Fibroblast of pulmonary artery (primary cell): ENCODE data around the gene SERPINI1.

Experiments used
- DNase-seq: peaks from one replicate; pipeline ENCODE4 v3.0.0-alpha.2; 2010; ENCODE audit warnings: low read depth
- H3K4me3 ChIP-seq: replicated peaks from 2 replicates; pipeline ENCODE4 v1.5.1; 2011; ENCODE audit warnings: low read depth, mild to moderate bottlenecking, control low read depth, low read length, moderate library complexity
- CTCF ChIP-seq: IDR thresholded peaks from 2 replicates; pipeline ENCODE4 v1.5.1; 2011; ENCODE audit warnings: mild to moderate bottlenecking, control low read depth, low read length, inconsistent platforms; ENCODE audit errors: missing control alignments

SERPINI1 gene

GRCh38 chr3:167776066-167776685 is 40.7 kb downstream of the SERPINI1 start:
- H3K4me3 ChIP-seq = no peak overlapping the region
- DNase-seq = no peak
- TF ChIP-seq CTCF = no peak

DNA sequence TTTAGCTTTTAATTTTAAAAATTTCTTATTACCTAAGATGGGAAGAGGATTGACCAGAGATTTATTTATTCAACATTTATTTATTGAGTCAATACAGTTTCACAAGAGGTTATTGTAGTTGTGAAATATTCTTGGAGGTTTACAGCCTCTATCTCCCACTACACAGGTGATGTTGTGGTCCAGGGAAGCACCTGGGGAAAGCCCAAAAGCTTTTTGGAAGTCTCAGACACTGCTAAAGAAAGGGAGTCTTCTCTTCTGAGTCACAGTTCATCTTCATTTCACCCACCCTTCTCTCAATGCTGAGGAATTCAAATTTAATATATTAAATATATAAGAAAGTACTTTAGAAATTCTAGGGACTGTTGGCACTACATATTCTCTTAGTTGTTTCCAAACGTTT is 41.8 kb downstream of the SERPINI1 start:
- H3K4me3 ChIP-seq = no peak overlapping the region
- DNase-seq = no peak
- no peak for TF ChIP-seq CTCF

DNA sequence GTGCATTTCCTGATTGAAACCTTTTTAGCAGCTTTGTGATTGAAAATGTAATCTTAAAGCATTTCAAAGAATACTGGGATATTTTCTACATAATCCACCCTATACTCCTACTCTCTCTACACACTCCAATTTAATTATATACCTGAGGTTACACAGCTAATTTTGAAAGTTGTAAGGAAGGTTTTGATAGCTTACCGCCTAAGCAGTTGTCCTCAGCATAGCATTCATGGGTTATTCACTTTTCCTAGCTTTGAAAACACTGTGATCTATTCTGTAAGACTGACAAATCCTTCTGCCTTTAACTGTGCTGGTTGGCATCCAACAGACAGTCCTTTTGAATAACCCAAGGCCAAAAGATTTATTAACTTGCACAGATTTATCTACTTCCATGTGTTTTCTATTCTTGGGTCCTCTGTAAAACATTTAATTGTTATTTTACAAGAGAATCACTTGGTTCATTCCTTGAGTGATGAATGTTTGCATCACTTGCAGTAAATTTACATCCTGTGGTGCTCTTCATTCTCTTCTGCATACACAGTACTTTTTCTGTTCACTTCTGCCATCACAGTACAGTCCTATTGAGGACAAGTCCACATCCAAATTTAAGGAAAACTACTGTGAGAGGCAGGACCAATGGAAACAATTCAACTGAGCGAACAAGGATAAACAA is 44.8 kb downstream of the SERPINI1 start:
- no peak overlapping the region for H3K4me3 ChIP-seq
- no peak for TF ChIP-seq CTCF
- no peak for DNase-seq

- no peak for TF ChIP-seq CTCF
- DNase-seq = no peak
- no peak overlapping the region for H3K4me3 ChIP-seq
Measured at GRCh38 chr3:167783781-167784180, 48.3 kb downstream of the SERPINI1 start.

DNA sequence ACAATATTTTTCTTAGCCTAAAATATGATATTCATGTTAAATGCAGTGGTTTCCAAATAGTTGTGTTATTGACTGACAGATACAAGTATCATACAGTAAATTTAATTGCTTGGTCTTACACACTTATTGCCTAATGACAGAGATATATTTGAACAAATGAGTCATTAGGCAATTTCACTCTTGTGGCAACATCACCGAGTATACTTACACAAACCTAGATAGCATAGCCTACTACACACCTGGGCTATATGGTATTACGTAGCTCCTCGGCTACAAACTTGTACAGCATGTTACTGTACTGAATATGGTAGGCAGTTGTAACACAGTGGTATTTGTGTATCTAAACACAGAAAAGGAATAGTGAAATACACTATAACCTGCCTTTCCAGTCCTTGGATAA is 50.3 kb downstream of the SERPINI1 start:
- no peak for TF ChIP-seq CTCF
- H3K4me3 ChIP-seq = no peak overlapping the region
- DNase-seq = no peak

DNA sequence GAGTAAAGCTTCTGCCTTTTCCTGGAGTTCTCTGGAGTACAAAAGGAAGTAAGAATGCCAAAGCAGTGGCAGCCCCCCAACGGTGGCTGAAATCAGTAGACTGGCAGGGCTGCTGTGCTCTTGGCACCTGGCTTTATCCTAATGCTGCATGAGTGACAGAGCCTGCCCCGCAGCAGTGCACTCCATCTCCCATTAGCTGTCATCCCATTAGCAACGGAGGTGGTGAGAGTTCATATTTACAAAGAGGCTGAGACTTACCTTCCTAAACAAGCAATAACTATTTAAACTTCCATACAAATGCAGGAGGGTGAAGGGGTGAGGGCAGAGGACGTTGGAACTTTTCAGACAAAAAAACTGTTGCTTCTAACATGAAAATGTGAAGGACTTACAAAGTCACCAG is 51.9 kb downstream of the SERPINI1 start:
- DNase-seq = no peak
- no peak overlapping the region for H3K4me3 ChIP-seq
- no peak for TF ChIP-seq CTCF

DNA sequence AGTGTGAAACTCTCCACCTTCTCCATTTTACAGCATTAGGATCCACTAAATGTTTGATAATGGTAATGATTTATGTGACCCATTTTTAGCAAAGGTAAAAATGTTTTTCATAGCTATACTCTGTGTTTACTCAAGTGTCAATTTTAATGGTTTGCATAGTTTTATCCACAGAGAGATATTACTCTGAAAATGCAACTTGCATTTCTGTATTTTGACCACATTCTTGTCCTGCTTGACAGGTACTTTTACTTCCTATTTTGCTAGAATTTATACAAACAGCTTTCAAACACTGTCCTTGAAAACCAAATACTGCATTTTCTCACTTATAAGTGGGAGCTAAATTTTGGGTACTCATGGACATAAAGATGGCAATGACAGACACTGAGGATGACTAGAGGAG is 62.9 kb downstream of the SERPINI1 start:
- H3K4me3 ChIP-seq = no peak overlapping the region
- no peak for DNase-seq
- TF ChIP-seq CTCF = no peak
